NB4 (cell line): Measurements from ENCODE around the gene F2RL1.

Experiments used
- DNase-seq: peaks from one replicate; pipeline ENCODE4 v3.0.0; 2010; ENCODE audit warnings: low read depth
- H3K4me3 ChIP-seq: one replicate; pipeline ENCODE4 v1.5.1; 2011; ENCODE audit warnings: mild to moderate bottlenecking, low read depth, low read length, moderate library complexity
- MYC ChIP-seq: IDR thresholded peaks from 2 replicates; pipeline ENCODE4 v1.6.1; 2011; ENCODE audit warnings: low read depth, low read length
- POLR2A ChIP-seq: IDR thresholded peaks from 2 replicates; pipeline ENCODE4 v1.6.1; 2011; ENCODE audit warnings: mild to moderate bottlenecking; ENCODE audit not compliant: insufficient read length; ENCODE audit errors: extremely low read depth
- TF ChIP-seq, protein P1 (sequence below): IDR thresholded peaks from one replicate; pipeline ENCODE4 v1.5.1; 2012; ENCODE audit warnings: low read depth, low read length
- TF ChIP-seq, protein P2 (sequence below): IDR thresholded peaks from 2 replicates; pipeline ENCODE4 v1.6.1; 2011; ENCODE audit warnings: low read depth, low read length

The F2RL1 gene

DNA sequence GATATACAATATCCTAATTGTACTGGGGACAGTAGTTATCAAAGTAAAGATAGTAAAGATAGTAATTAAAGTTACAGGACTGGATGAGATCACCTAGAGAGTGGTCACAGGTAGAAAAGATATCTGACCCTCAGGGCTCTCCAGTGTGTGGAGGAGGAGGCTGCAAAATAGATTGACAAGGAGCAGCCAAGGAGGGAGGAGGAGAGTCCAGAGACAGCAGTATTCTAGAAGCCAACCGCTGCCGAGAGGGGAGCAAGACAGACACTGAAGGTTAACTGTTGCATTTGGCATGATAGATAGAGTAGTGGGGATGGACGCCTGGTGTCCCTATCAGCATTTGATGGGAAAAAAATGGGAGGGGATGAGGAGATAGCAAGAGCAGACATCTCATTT, 17.0 kb upstream of the F2RL1 start:
- DNase-seq: no peak
- no peak overlapping the region for H3K4me3 ChIP-seq
- TF ChIP-seq POLR2A (no peak), MYC (no peak)
- TF ChIP-seq, protein P1, sequence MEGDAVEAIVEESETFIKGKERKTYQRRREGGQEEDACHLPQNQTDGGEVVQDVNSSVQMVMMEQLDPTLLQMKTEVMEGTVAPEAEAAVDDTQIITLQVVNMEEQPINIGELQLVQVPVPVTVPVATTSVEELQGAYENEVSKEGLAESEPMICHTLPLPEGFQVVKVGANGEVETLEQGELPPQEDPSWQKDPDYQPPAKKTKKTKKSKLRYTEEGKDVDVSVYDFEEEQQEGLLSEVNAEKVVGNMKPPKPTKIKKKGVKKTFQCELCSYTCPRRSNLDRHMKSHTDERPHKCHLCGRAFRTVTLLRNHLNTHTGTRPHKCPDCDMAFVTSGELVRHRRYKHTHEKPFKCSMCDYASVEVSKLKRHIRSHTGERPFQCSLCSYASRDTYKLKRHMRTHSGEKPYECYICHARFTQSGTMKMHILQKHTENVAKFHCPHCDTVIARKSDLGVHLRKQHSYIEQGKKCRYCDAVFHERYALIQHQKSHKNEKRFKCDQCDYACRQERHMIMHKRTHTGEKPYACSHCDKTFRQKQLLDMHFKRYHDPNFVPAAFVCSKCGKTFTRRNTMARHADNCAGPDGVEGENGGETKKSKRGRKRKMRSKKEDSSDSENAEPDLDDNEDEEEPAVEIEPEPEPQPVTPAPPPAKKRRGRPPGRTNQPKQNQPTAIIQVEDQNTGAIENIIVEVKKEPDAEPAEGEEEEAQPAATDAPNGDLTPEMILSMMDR: no peak
- TF ChIP-seq, protein P2, sequence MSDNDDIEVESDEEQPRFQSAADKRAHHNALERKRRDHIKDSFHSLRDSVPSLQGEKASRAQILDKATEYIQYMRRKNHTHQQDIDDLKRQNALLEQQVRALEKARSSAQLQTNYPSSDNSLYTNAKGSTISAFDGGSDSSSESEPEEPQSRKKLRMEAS: no peak

GRCh38 chr5:76804266-76804665, 14.6 kb upstream of the F2RL1 start:
- no peak for DNase-seq
- TF ChIP-seq, protein P1: no peak
- TF ChIP-seq POLR2A: no peak
- no peak for TF ChIP-seq MYC
- TF ChIP-seq, protein P2: no peak
- H3K4me3 ChIP-seq: no peak overlapping the region

DNA sequence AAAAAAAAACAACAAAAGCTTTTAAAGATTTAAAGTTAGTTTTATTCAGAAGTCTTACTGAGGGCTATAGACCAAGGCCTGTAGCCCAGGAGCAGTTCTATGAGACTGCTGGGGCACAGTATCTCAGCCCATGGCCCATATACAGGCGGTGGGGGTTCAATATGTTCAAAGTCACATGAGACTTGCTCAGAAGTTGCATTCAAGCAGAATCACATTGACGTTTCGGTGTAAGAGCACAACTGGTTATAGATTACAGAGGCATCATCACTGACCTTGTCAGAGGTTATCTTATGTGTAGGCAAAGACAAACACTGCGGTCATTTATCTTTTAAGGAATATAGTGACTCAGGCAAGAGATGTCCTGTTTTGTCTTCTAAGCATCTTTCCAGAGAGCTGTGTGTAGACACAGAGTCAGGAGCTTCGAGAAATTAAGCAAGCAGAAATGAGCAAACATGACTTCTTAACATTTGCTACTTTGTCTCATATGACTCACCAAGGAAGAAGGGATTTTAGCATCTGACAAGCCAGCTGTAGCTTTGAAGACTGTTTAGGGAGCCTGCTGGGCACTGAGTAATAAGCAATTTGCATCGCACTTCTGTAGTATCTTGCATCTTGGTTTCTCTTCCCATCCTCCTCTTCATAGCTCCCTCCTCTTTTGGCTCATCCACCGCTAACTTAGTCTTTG, 12.9 kb upstream of the F2RL1 start:
- no peak for DNase-seq
- no peak overlapping the region for H3K4me3 ChIP-seq
- TF ChIP-seq, protein P2: no peak
- TF ChIP-seq, protein P1: no peak
- TF ChIP-seq POLR2A: no peak
- no peak for TF ChIP-seq MYC

DNA sequence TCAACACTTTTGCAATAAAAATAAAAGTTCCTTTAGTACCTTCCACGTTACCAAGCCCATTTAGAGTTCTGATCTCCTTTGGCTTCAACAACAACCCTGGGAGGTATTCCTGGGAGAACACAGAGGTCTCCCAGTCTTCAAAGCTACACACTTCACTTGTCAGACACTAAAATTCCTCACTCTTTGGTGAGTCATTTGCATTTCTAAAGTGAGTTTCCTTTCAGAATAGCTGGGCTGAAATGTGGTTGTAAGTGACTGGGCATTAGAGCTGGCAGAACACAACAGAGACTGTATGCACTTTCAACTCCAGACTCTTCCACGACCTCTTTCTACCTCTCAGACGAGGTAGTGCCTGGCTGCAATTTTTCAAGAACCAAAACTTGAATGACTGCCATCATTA, 11.5 kb upstream of the F2RL1 start:
- no peak overlapping the region for H3K4me3 ChIP-seq
- DNase-seq: no peak
- no peak for TF ChIP-seq POLR2A
- TF ChIP-seq, protein P2: no peak

DNA sequence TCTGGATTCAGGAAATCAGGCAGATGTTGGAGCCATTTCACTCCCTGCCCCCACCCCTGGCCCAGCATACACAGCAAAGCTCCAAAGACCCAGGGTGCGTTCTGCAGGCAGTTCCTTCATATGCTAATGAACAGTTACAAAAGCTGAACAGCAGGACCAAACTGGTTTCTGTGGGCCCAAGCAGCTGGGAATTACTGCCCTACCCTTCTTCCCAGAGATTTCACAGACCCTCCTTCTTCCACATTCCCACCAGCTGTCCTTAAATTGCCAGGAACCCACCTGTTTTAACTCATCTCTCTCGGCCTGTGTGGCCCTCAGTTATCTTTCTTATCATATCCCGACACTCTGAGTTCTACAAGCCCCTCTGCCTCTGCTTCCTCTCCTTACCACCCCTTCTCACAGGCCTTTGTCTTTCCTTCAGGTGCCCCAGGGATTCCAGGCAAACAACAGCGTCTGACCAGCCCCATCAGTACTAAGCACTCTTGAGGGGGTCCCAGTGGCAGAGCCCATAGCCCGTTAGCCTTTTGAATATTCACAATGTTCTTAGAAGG, 10.6 kb upstream of the F2RL1 start:
- H3K4me3 ChIP-seq: no peak overlapping the region
- DNase-seq: no peak
- TF ChIP-seq, protein P1: no peak
- TF ChIP-seq, protein P2: no peak
- TF ChIP-seq POLR2A (no peak), MYC (no peak)

- no peak overlapping the region for H3K4me3 ChIP-seq
- TF ChIP-seq, protein P1: no peak
- TF ChIP-seq MYC: no peak
- TF ChIP-seq, protein P2: no peak
- no peak for DNase-seq
Measured at GRCh38 chr5:76809141-76809540, 9.7 kb upstream of the F2RL1 start.
